Neutrophil (primary cell): ENCODE results near the gene CEP112.
"Not testable (repeated sequence)": the region's sequence is repeated elsewhere in the genome, so short reads cannot be mapped to it uniquely, and the experiment has no call there.

Experiments
- H3K27ac ChIP-seq: fragments of 200-600 bp; sonication (generic); 2 replicates; pipeline ENCODE4 v1.5.1; 2016; ENCODE audit warnings: mild to moderate bottlenecking, moderate library complexity
- H3K27me3 ChIP-seq: fragments of 200-600 bp; sonication (generic); 2 replicates; pipeline ENCODE4 v1.6.0; 2016; ENCODE audit warnings: mild to moderate bottlenecking
- H3K36me3 ChIP-seq: fragments of 200-600 bp; sonication (generic); 2 replicates; pipeline ENCODE4 v1.5.1; 2017
- H3K4me1 ChIP-seq, 2 experiments: fragments of 200-600 bp in 1 of 2; sonication (generic) in 1 of 2; 1 replicate in 1 of 2; 2 replicates in 1 of 2; pipeline versions ENCODE4 v1.5.1 to v1.6.1; 2013 to 2016; ENCODE audit warnings: low read depth in 1 of 2, low read length in 1 of 2, mild to moderate bottlenecking in 1 of 2, moderate library complexity in 1 of 2; ENCODE audit not compliant: control insufficient read depth in 1 of 2, insufficient read depth in 1 of 2
- H3K4me3 ChIP-seq, 2 experiments: fragments of 200-600 bp in 1 of 2; sonication (generic) in 1 of 2; 1 replicate in 1 of 2; 2 replicates in 1 of 2; pipeline ENCODE4 v1.5.1; 2013 to 2016; ENCODE audit warnings: low read depth in 1 of 2, low read length in 1 of 2, mild to moderate bottlenecking in 1 of 2, moderate library complexity in 1 of 2
- H3K9me3 ChIP-seq: fragments of 200-600 bp; sonication (generic); 2 replicates; pipeline ENCODE4 v1.5.1; 2016
- TF ChIP-seq, protein P1 (sequence below): fragments of 200-600 bp; sonication (generic); IDR thresholded peaks from 2 replicates; pipeline ENCODE4 v1.5.1; 2016; ENCODE audit warnings: antibody characterized with exemption

Gene CEP112

DNA sequence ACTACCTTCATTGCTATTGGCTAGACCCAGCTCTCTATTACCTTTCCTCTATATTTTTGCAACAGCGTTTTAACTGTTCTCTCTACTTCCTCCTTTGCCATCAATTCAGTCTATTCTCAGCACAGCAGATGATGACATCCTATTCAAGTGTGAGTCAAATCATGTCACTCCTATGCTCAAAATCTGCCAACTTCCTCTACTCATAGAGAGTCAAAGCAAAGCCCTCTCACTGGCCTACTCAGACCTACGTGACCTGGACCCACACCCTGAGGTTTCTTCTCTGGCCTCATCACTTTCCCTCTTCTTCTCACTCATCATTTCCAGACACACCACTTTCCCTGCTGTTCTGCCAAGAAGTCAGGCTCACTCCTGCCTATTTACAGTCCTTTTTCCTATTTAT lies 341.4 kb downstream of the CEP112 start:
- Histone ChIP-seq H3K9me3 (no peaks in the 10 kb centered on the region), H3K36me3 (no peaks in the 10 kb centered on the region), H3K27me3 (no peaks in the 10 kb centered on the region), H3K4me3 (no peak overlapping the region), H3K4me1 (no peaks in the 10 kb centered on the region), H3K27ac (no peak overlapping the region)
- TF ChIP-seq, protein P1, sequence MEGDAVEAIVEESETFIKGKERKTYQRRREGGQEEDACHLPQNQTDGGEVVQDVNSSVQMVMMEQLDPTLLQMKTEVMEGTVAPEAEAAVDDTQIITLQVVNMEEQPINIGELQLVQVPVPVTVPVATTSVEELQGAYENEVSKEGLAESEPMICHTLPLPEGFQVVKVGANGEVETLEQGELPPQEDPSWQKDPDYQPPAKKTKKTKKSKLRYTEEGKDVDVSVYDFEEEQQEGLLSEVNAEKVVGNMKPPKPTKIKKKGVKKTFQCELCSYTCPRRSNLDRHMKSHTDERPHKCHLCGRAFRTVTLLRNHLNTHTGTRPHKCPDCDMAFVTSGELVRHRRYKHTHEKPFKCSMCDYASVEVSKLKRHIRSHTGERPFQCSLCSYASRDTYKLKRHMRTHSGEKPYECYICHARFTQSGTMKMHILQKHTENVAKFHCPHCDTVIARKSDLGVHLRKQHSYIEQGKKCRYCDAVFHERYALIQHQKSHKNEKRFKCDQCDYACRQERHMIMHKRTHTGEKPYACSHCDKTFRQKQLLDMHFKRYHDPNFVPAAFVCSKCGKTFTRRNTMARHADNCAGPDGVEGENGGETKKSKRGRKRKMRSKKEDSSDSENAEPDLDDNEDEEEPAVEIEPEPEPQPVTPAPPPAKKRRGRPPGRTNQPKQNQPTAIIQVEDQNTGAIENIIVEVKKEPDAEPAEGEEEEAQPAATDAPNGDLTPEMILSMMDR, result no peak

DNA sequence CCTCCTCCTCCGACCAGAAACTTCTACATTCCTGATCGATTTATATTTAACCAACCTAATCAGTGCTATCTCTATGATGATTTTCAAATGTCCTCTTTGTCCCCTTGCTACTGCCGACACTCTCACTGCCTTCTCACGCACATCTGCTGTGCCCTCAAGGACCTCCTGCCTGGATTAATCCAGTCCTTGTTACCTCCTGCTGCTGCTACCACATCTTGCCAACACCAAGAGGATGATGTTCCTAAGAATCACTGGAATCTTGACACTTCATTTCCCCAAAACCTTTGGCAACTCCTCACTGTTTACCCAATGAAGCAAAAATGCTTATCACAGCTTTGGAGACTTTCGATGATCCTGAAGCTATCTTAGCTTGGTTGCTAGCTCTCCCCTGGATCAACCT lies 343.2 kb downstream of the CEP112 start:
- H3K36me3 ChIP-seq, result no peaks in the 10 kb centered on the region
- no peaks in the 10 kb centered on the region for H3K4me1 ChIP-seq
- H3K27ac ChIP-seq, result no peak overlapping the region
- TF ChIP-seq, protein P1, result no peak
- H3K27me3 ChIP-seq, result no peaks in the 10 kb centered on the region
- no peak overlapping the region for H3K4me3 ChIP-seq
- no peaks in the 10 kb centered on the region for H3K9me3 ChIP-seq

DNA sequence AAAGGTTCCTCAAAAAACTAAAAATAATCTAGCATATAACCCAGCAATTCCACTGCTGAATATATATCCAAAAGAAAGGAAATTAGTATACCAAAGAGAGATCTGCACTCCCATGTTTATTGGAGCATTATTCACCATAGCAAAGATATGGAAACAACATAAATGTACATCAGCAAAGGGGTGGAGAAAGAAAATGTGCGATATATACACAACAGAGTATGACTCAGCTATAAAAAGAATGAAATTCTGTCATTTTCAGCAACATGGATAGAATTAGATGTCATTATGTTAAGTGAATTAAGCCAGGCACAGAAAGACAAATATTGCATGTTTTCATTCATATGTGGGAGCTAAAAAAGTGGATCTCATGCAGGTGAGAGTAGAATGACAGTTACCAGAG lies 350.8 kb downstream of the CEP112 start:
- no peaks in the 10 kb centered on the region for H3K4me1 ChIP-seq
- H3K9me3 ChIP-seq, result no peaks in the 10 kb centered on the region
- no peaks in the 10 kb centered on the region for H3K36me3 ChIP-seq
- no peak overlapping the region for H3K27ac ChIP-seq
- TF ChIP-seq, protein P1, result no peak
- H3K4me3 ChIP-seq, result no peak overlapping the region
- no peaks in the 10 kb centered on the region for H3K27me3 ChIP-seq

DNA sequence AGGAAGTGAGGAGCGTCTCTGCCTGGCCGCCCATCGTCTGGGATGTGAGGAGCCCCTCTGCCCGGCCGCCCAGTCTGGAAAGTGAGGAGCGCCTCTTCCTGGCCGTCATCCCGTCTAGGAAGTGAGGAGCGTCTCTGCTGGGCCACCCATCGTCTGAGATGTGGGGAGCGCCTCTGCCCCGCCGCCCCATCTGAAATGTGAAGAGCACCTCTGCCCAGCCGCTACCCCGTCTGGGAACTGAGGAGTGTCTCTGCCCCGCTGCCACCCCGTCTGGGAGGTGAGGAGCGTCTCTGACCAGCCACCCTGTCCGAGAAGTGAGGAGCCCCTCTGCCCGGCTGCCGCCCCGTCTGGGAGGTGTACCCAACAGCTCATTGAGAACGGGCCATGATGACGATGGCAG lies 354.7 kb downstream of the CEP112 start:
- not testable (repeated sequence) for H3K27ac ChIP-seq, H3K36me3 ChIP-seq, H3K4me3 ChIP-seq, H3K27me3 ChIP-seq, H3K4me1 ChIP-seq, H3K9me3 ChIP-seq

DNA sequence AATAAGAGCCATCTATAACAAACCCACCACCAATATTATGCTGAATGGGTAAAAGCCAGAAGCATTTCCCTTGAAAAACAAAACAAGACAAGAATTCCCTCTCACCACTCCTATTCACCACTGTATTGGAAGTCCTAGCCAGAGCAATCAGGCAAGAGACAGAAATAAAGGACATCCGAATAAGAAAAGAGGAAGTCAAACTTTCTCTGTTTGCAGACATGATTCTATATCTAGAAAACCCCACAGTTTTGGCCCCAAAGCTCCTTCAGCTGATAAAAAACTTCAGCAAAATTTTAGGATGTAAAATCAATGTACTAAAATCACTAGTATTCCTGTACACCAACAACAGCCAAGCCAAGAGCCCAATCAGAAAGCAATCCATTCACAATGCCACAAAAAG lies 358.7 kb downstream of the CEP112 start:
- Histone ChIP-seq H3K36me3 (no peaks in the 10 kb centered on the region), H3K4me3 (no peak overlapping the region), H3K4me1 (no peaks in the 10 kb centered on the region), H3K27me3 (no peaks in the 10 kb centered on the region), H3K9me3 (no peaks in the 10 kb centered on the region), H3K27ac (no peak overlapping the region)
- TF ChIP-seq, protein P1, result no peak

DNA sequence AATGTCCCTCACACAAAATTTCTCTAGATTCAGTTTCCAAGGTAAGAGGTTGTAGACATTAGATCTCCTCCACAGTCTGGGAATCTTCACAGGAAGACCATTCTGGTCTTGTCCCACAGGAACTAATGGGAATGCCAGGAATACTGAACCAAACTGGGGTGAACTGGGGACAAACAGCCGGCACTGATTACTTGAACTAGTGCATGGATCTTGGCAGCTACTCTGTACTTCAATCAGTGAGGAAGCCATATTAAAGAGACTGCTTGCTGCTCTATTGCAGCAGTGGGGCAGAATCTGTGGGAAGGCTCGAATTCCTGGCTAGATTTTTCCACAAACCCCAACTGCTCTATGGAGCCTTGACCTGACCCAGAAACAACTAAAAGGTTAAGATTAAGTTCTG lies 361.6 kb downstream of the CEP112 start:
- peaks cover 0 to 10% of the 10 kb centered on the region in 2 experiments for H3K4me1 ChIP-seq
- no peak overlapping the region for H3K27ac ChIP-seq
- TF ChIP-seq, protein P1, result no peak
- no peaks in the 10 kb centered on the region for H3K36me3 ChIP-seq
- no peak overlapping the region for H3K4me3 ChIP-seq
- no peaks in the 10 kb centered on the region for H3K9me3 ChIP-seq
- no peaks in the 10 kb centered on the region for H3K27me3 ChIP-seq

DNA sequence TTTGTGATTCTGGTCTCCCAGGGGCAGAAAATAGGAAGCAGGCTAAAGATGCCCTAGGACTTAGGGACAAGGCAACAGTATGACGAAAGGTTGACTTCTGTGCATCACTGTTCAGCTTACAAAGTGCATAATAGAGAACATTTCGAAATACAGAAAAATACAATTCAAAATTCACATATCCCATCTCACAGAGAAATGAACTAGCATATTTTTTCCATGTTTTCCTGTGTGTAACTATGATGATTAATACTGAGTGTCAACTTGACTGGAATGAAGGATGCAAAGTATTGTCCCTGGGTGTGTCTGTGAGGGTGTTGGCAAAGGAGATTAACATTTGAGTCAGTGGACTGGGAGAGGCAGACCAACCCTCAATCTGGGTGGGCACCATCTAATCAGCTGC lies 365.4 kb downstream of the CEP112 start:
- not testable (repeated sequence) for H3K27ac ChIP-seq, H3K36me3 ChIP-seq, H3K4me3 ChIP-seq, H3K9me3 ChIP-seq, H3K27me3 ChIP-seq, H3K4me1 ChIP-seq
